OCI-LY1 (cell line): ENCODE results near the gene WHRN.

Experiments
- CTCF ChIP-seq: fragments of 200-600 bp; sonication (generic), shearing (Covaris generic); IDR thresholded peaks from 2 replicates; pipeline ENCODE4 v1.5.1; 2017; ENCODE audit warnings: mild to moderate bottlenecking, antibody characterized with exemption, low read length, moderate library complexity, mixed read lengths
- EZH2 ChIP-seq: fragments of 200-600 bp; sonication (generic), shearing (Covaris generic); IDR thresholded peaks from 2 replicates; pipeline ENCODE4 v1.8.0; 2017; ENCODE audit warnings: borderline replicate concordance, mixed run types, mild to moderate bottlenecking, antibody characterized with exemption, low read length, moderate library complexity, mixed read lengths

GRCh38 chr9:114434878-114435311, 70.4 kb downstream of the WHRN start:
- peak; percentile 81 for TF ChIP-seq CTCF
- no peak for TF ChIP-seq EZH2
